Loucy (cell line): ENCODE measurements around the gene SMIM21.

Experiments
- EZH2phosphoT487 ChIP-seq: fragments of 200-600 bp; IDR thresholded peaks from 2 replicates; pipeline ENCODE4 v1.6.1; 2018; ENCODE audit warnings: antibody characterized with exemption, mild to moderate bottlenecking, moderate library complexity, borderline replicate concordance
- TF ChIP-seq, protein P1 (sequence below): fragments of 200-600 bp; sonication (generic); conservative IDR thresholded peaks from 2 replicates; pipeline ENCODE4 v1.5.1; 2014; ENCODE audit warnings: mild to moderate bottlenecking, antibody characterized with exemption, low read length

DNA sequence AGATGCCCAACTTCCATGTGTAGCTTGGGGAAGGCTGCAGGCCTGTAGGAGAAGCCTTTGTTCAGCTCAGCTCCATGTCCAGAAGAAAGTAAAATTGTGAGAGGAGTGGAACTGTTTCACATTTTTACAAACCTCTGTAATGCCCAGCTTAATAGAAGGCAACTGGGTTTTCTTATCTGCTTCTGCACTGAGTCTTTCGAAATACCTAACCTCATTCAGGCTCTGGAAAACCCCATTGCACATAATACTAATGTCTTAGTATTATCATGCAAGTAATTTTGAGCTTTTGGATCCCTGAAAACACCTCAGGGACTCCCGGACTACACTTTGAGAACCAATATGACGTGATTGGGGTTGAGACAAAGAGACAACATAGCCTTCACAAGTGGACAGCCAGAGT is 5.8 kb downstream of the SMIM21 start:
- TF ChIP-seq, protein P1, sequence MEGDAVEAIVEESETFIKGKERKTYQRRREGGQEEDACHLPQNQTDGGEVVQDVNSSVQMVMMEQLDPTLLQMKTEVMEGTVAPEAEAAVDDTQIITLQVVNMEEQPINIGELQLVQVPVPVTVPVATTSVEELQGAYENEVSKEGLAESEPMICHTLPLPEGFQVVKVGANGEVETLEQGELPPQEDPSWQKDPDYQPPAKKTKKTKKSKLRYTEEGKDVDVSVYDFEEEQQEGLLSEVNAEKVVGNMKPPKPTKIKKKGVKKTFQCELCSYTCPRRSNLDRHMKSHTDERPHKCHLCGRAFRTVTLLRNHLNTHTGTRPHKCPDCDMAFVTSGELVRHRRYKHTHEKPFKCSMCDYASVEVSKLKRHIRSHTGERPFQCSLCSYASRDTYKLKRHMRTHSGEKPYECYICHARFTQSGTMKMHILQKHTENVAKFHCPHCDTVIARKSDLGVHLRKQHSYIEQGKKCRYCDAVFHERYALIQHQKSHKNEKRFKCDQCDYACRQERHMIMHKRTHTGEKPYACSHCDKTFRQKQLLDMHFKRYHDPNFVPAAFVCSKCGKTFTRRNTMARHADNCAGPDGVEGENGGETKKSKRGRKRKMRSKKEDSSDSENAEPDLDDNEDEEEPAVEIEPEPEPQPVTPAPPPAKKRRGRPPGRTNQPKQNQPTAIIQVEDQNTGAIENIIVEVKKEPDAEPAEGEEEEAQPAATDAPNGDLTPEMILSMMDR: no peak
- TF ChIP-seq EZH2phosphoT487: no peak
